Measurements from ENCODE around the gene PROS1. TPM values are rescaled to one million over a fixed set of nuclear protein-coding genes. Genes with fewer than 3 reads are reported as not detected.

Gene PROS1
- total RNA-seq, 1 experiment from 2014 or later = 23.4 TPM

GRCh38 chr3:93930041-93930440 lies 43.7 kb downstream of the PROS1 start:
- Mint-ChIP-seq H3K27ac (ENCODE audit: unreplicated experiment) (no peak overlapping the region), H3K36me3 (ENCODE audit: insufficient read depth, unreplicated experiment) (no peaks in the 10 kb centered on the region), H3K27me3 (ENCODE audit: insufficient read depth, unreplicated experiment) (no peaks in the 10 kb centered on the region), H3K4me3 (ENCODE audit: unreplicated experiment) (no peak overlapping the region), H3K4me1 (ENCODE audit: low read depth, unreplicated experiment) (no peaks in the 10 kb centered on the region), H3K9me3 (ENCODE audit: unreplicated experiment) (no peaks in the 10 kb centered on the region)
- Histone ChIP-seq H3K27me3 (replicated peaks; ENCODE audit: control insufficient read depth, insufficient read depth, low read length) (no peaks in the 10 kb centered on the region), H3K4me3 (ENCODE audit: low read depth, low read length) (no peak overlapping the region), H3K36me3 (ENCODE audit: control insufficient read depth, insufficient read depth, low read length) (no peaks in the 10 kb centered on the region), H3K9me3 (no peaks in the 10 kb centered on the region), H3K4me1 (no peaks in the 10 kb centered on the region)
- no peak for TF ChIP-seq CTCF (IDR thresholded peaks at IDR 0.05; ENCODE audit: insufficient read depth in 1 of 2, low read depth in 1 of 2, low read length in 1 of 2, severe bottlenecking in 1 of 2, unreplicated experiment in 1 of 2)
- BruUV-seq (replicated peaks) = no TSS peak
- intact Hi-C loops (cut with micrococcal nuclease; ENCODE audit: unreplicated experiment) = no loop called here
- ChIA-PET POLR2A (no interaction called here), CTCF (no interaction called here)
- DNase-seq = no peak

DNA sequence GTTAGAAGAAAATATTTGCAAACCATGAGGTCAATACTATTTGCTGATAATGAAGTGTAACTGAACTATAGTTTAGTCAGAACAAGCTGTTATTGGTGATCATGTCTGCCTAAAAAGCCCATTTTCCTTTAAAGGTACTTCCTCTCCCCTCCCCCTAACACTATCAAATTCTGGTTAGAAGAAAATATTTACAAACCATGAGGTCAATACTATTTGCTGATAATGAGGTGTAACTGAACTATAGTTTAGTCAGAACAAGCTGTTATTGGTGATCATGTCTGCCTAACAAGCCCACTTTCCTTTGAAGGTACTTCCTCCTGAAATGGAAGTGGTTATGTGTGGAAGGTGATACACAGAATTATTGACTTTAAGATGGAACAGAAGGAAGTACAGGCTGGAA lies 46.9 kb downstream of the PROS1 start:
- BruUV-seq (replicated peaks) = no TSS peak
- no peak for TF ChIP-seq CTCF (IDR thresholded peaks at IDR 0.05; ENCODE audit: insufficient read depth in 1 of 2, low read depth in 1 of 2, low read length in 1 of 2, severe bottlenecking in 1 of 2, unreplicated experiment in 1 of 2)
- H3K27me3 Mint-ChIP-seq (ENCODE audit: insufficient read depth, unreplicated experiment) = no peaks in the 10 kb centered on the region
- Histone ChIP-seq H3K4me1 (no peaks in the 10 kb centered on the region), H3K36me3 (ENCODE audit: control insufficient read depth, insufficient read depth, low read length) (no peaks in the 10 kb centered on the region), H3K27me3 (replicated peaks; ENCODE audit: control insufficient read depth, insufficient read depth, low read length) (no peaks in the 10 kb centered on the region), H3K4me3 (ENCODE audit: low read depth, low read length) (no peak overlapping the region), H3K9me3 (no peaks in the 10 kb centered on the region)
- intact Hi-C loops (cut with micrococcal nuclease; ENCODE audit: unreplicated experiment) = no loop called here
- DNase-seq = no peak
- CTCF ChIA-PET = no interaction called here
- no peak overlapping the region for H3K4me3 Mint-ChIP-seq (ENCODE audit: unreplicated experiment)
- H3K27ac Mint-ChIP-seq (ENCODE audit: unreplicated experiment) = no peak overlapping the region
- no peaks in the 10 kb centered on the region for H3K36me3 Mint-ChIP-seq (ENCODE audit: insufficient read depth, unreplicated experiment)
- H3K4me1 Mint-ChIP-seq (ENCODE audit: low read depth, unreplicated experiment) = no peaks in the 10 kb centered on the region
- no peaks in the 10 kb centered on the region for H3K9me3 Mint-ChIP-seq (ENCODE audit: unreplicated experiment)
- POLR2A ChIA-PET = no interaction called here

DNA sequence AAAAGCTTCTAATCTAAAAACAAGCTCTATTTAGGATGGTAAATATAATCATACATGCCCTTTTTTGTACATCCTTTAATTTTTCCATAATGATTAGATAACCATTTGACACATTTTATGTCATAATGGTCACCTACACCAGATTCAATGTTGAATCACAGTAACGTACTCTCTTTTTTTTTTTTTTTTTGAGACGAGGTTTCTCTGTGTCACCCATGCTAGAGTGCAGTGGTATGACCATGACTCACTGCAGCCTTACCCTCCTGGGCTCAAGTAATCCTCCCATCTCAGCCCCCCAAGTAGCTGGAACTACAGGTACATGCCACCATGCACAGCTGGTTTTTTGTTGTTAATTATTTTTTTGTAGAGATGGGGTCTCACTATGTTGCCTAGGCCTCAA lies 49.2 kb downstream of the PROS1 start:
- Mint-ChIP-seq H3K4me3 (ENCODE audit: unreplicated experiment) (no peak overlapping the region), H3K9me3 (ENCODE audit: unreplicated experiment) (no peaks in the 10 kb centered on the region), H3K27me3 (ENCODE audit: insufficient read depth, unreplicated experiment) (no peaks in the 10 kb centered on the region), H3K27ac (ENCODE audit: unreplicated experiment) (no peak overlapping the region), H3K36me3 (ENCODE audit: insufficient read depth, unreplicated experiment) (no peaks in the 10 kb centered on the region), H3K4me1 (ENCODE audit: low read depth, unreplicated experiment) (no peaks in the 10 kb centered on the region)
- Histone ChIP-seq H3K9me3 (no peaks in the 10 kb centered on the region), H3K27me3 (replicated peaks; ENCODE audit: control insufficient read depth, insufficient read depth, low read length) (no peaks in the 10 kb centered on the region), H3K36me3 (ENCODE audit: control insufficient read depth, insufficient read depth, low read length) (no peaks in the 10 kb centered on the region), H3K4me3 (ENCODE audit: low read depth, low read length) (no peak overlapping the region), H3K4me1 (no peaks in the 10 kb centered on the region)
- intact Hi-C loops (cut with micrococcal nuclease; ENCODE audit: unreplicated experiment) = no loop called here
- TF ChIP-seq CTCF (IDR thresholded peaks at IDR 0.05; ENCODE audit: insufficient read depth in 1 of 2, low read depth in 1 of 2, low read length in 1 of 2, severe bottlenecking in 1 of 2, unreplicated experiment in 1 of 2) = no peak
- ChIA-PET POLR2A (no interaction called here), CTCF (no interaction called here)
- BruUV-seq (replicated peaks) = no TSS peak
- DNase-seq = no peak
